GM19467 (cell line): ENCODE data around the gene HGF.
"Not testable (repeated sequence)": the region's sequence is repeated elsewhere in the genome, so short reads cannot be mapped to it uniquely, and the experiment has no call there.

Source experiments
- ATAC-seq: cut with Tn5 transposase; IDR thresholded peaks from one replicate; pipeline ENCODE4 v1.9.1; 2021; ENCODE audit warnings: mild to moderate bottlenecking, moderate library complexity; ENCODE audit not compliant: unreplicated experiment

The HGF gene

GRCh38 chr7:81769891-81770727 is at the start of gene HGF:
Gene HGF, minus strand, starts transcription at chr7:81770047. Its CDS starts 76 bp downstream, at chr7:81769971.
- ATAC-seq = no peak

GRCh38 chr7:81816312-81816711 is 46.5 kb upstream of the HGF start:
- ATAC-seq = no peak

- ATAC-seq = peak; percentile 69
Measured at GRCh38 chr7:81812866-81813476, 43.1 kb upstream of the HGF start.

GRCh38 chr7:81811956-81812865 is 42.4 kb upstream of the HGF start:
- ATAC-seq = peak; percentile 33

- ATAC-seq = no peak
Measured at GRCh38 chr7:81810476-81811155, 40.8 kb upstream of the HGF start.

- ATAC-seq = not testable (repeated sequence)
Measured at GRCh38 chr7:81808310-81808709, 38.5 kb upstream of the HGF start.

- ATAC-seq = no peak
Measured at GRCh38 chr7:81803267-81803666, 33.4 kb upstream of the HGF start.

- ATAC-seq = no peak
Measured at GRCh38 chr7:81802251-81802650, 32.4 kb upstream of the HGF start.

GRCh38 chr7:81801532-81801931 is 31.7 kb upstream of the HGF start:
- ATAC-seq = no peak

- no peak for ATAC-seq
Measured at GRCh38 chr7:81791568-81792518, 22.0 kb upstream of the HGF start.

- ATAC-seq = no peak
Measured at GRCh38 chr7:81790686-81791085, 20.8 kb upstream of the HGF start.

- no peak for ATAC-seq
Measured at GRCh38 chr7:81790120-81790500, 20.3 kb upstream of the HGF start.

- no peak for ATAC-seq
Measured at GRCh38 chr7:81789406-81790119, 19.7 kb upstream of the HGF start.

- no peak for ATAC-seq
Measured at GRCh38 chr7:81788246-81788645, 18.4 kb upstream of the HGF start.

- ATAC-seq = no peak
Measured at GRCh38 chr7:81783818-81784217, 14.0 kb upstream of the HGF start.

GRCh38 chr7:81780914-81781693 is 11.3 kb upstream of the HGF start:
- ATAC-seq = no peak

- ATAC-seq = no peak
Measured at GRCh38 chr7:81779706-81780105, 9.9 kb upstream of the HGF start.

- no peak for ATAC-seq
Measured at GRCh38 chr7:81777697-81778096, 7.8 kb upstream of the HGF start.
